Measurements from ENCODE around the gene CCDC180.

The CCDC180 gene

GRCh38 chr9:97299809-97300414 lies 7.5 kb upstream of the CCDC180 start:
- TF ChIP-seq, protein P1, sequence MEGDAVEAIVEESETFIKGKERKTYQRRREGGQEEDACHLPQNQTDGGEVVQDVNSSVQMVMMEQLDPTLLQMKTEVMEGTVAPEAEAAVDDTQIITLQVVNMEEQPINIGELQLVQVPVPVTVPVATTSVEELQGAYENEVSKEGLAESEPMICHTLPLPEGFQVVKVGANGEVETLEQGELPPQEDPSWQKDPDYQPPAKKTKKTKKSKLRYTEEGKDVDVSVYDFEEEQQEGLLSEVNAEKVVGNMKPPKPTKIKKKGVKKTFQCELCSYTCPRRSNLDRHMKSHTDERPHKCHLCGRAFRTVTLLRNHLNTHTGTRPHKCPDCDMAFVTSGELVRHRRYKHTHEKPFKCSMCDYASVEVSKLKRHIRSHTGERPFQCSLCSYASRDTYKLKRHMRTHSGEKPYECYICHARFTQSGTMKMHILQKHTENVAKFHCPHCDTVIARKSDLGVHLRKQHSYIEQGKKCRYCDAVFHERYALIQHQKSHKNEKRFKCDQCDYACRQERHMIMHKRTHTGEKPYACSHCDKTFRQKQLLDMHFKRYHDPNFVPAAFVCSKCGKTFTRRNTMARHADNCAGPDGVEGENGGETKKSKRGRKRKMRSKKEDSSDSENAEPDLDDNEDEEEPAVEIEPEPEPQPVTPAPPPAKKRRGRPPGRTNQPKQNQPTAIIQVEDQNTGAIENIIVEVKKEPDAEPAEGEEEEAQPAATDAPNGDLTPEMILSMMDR (IDR thresholded peaks at IDR 0.05; ENCODE audit: control insufficient read depth, insufficient read depth, low read depth, low read length, missing control alignments), result no peak
- no peak overlapping the region for H3K4me3 ChIP-seq (ENCODE audit: control insufficient read depth, low read depth, low read length)
- DNase-seq (ENCODE audit: low read depth), result no peak

DNA sequence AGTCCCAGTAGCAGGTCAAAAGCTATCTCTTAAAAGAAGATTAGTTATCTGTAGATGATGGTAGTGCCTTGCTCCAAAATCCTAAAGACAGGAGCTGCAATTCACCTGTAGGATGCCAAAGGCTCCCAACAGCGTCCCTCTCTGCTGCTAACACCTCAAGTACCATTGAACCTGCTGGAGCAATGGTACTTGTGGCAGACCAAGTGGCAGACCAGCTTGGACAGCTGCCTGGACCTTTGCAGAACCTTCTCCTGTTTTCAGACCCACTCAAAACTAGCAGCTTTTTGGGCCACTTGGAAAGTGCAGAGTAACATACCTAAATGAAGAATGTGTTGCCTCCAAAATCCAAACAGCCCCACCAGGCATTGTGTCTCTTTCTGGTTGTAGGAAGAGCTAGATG lies 6.9 kb upstream of the CCDC180 start:
- H3K4me3 ChIP-seq (ENCODE audit: control insufficient read depth, low read depth, low read length), result no peak overlapping the region
- TF ChIP-seq, protein P1 (IDR thresholded peaks at IDR 0.05; ENCODE audit: control insufficient read depth, insufficient read depth, low read depth, low read length, missing control alignments), result no peak
- no peak for DNase-seq (ENCODE audit: low read depth)

DNA sequence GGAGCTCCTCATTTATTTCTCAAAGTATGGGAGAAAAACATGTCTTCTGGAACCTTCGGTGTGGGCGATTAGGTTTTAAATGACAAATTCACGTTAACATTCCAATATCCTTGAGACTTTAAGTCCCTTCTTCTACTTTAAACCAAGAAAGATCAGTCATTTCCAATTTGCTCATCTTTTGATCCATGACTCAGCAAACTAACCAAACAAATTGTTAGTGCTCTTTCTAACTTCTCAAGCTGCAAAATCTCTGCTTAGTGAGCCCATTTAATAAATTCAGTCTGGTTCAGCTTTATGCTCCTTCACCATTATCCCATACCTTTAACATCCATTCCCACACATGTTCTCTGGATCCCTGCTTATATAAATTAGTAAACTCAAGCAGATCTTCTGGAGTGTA lies 5.5 kb upstream of the CCDC180 start:
- TF ChIP-seq, protein P1 (IDR thresholded peaks at IDR 0.05; ENCODE audit: control insufficient read depth, insufficient read depth, low read depth, low read length, missing control alignments), result no peak

GRCh38 chr9:97304586-97304985 lies 2.9 kb upstream of the CCDC180 start:
- TF ChIP-seq, protein P1 (IDR thresholded peaks at IDR 0.05; ENCODE audit: control insufficient read depth, insufficient read depth, low read depth, low read length, missing control alignments), result no peak
- H3K4me3 ChIP-seq (ENCODE audit: control insufficient read depth, low read depth, low read length), result no peak overlapping the region
- DNase-seq (ENCODE audit: low read depth), result no peak

More for the DNA sequence above, 5.5 kb upstream of the CCDC180 start:
- DNase-seq (ENCODE audit: low read depth), result no peak
- H3K4me3 ChIP-seq (ENCODE audit: control insufficient read depth, low read depth, low read length), result no peak overlapping the region

DNA sequence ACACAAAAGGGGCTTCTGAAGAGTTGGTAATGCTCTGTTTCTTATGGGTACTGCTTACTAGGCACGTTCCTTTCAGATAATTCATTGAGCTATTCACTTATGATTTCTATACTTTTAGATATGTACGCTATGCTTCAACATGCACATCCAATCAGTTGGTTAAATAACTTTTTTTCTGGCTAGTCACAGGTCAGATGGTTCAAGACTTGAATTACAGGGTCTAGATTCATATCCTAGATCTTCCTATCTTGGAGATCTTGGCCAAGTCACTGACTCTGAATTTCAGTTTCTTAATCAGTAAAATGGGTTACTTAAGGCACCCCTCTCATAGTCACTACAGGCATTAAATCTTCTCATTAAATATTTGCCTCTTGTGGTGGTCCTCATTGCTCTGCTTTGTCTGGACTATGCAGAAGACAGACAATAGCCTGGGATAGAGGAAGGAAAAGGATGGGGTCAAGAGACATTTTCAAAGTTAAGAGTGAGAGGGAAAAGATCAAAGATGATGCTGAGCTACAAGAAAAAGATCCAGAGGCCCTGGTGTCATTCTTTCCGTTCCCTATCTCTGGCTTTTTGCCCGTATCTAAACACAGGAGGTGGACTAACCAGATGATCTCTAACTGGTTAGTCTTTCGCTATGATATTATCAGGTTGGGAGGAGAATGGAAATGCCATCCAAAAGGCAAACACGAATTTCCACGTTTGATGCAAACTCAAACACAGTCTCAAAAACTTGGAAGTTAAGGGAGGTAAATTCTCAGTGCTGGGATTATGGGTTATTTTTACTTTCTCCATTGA lies 1.8 kb upstream of the CCDC180 start:
- no peak for DNase-seq (ENCODE audit: low read depth)
- TF ChIP-seq, protein P1 (IDR thresholded peaks at IDR 0.05; ENCODE audit: control insufficient read depth, insufficient read depth, low read depth, low read length, missing control alignments), result no peak
- H3K4me3 ChIP-seq (ENCODE audit: control insufficient read depth, low read depth, low read length), result no peak overlapping the region

GRCh38 chr9:97307091-97307490 lies 368 bp upstream of the CCDC180 start:
- no peak for DNase-seq (ENCODE audit: low read depth)
- peak overlapping the region; percentile 6 for H3K4me3 ChIP-seq (ENCODE audit: control insufficient read depth, low read depth, low read length)
- TF ChIP-seq, protein P1 (IDR thresholded peaks at IDR 0.05; ENCODE audit: control insufficient read depth, insufficient read depth, low read depth, low read length, missing control alignments), result peak; percentile 6
